ENCODE results near the gene NAT9.

Gene NAT9

DNA sequence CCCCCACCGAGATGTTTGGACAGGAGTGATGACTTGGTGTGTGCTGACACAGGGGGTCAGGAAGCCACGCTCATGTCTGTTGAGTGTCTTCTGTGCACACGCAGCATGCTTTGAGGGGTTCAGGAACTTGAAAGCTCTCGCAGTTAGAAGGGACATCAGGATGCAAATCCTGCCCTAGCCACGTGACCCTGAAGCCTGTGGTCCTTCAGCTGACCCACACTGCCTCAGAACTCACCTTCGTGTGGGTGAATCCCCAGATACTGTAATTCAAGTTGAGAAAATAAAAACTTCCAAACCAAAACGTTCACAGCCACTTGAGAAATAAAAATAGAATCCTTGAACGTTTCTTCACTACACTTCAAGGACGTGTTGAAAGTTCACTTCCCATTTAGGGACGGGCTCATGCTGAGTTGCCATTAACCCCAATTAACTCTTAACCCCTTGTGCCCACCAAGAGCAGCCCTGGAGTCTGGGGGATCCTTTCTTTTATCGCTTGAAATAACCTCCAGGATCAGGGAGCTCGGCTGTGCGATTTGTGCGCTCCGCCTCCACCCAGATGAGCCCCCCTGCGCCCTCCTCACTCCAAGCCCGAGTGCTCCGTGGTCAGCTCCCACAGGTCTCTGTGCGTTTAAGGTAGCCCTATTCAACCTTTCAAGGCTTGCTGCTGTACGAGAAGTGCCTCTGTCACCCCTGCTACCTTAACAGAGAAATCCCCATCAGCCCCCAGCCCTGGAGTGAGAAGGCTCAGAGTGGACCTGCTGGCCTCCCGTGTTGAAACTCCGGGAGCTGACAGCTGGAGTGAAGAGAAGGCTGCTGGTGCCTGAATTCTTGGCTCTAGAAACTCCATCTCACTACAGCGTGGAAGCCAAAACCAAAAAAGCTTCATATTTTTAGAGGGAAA, 36.2 kb upstream of the NAT9 start:
- H3K4me3 ChIP-seq (ENCODE audit: control insufficient read depth, low read depth, low read length), result no peak overlapping the region
- TF ChIP-seq, protein P1, sequence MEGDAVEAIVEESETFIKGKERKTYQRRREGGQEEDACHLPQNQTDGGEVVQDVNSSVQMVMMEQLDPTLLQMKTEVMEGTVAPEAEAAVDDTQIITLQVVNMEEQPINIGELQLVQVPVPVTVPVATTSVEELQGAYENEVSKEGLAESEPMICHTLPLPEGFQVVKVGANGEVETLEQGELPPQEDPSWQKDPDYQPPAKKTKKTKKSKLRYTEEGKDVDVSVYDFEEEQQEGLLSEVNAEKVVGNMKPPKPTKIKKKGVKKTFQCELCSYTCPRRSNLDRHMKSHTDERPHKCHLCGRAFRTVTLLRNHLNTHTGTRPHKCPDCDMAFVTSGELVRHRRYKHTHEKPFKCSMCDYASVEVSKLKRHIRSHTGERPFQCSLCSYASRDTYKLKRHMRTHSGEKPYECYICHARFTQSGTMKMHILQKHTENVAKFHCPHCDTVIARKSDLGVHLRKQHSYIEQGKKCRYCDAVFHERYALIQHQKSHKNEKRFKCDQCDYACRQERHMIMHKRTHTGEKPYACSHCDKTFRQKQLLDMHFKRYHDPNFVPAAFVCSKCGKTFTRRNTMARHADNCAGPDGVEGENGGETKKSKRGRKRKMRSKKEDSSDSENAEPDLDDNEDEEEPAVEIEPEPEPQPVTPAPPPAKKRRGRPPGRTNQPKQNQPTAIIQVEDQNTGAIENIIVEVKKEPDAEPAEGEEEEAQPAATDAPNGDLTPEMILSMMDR (IDR thresholded peaks at IDR 0.05; ENCODE audit: control insufficient read depth, insufficient read depth, low read depth, low read length, missing control alignments), result no peak
- no peak for DNase-seq (ENCODE audit: low read depth)

DNA sequence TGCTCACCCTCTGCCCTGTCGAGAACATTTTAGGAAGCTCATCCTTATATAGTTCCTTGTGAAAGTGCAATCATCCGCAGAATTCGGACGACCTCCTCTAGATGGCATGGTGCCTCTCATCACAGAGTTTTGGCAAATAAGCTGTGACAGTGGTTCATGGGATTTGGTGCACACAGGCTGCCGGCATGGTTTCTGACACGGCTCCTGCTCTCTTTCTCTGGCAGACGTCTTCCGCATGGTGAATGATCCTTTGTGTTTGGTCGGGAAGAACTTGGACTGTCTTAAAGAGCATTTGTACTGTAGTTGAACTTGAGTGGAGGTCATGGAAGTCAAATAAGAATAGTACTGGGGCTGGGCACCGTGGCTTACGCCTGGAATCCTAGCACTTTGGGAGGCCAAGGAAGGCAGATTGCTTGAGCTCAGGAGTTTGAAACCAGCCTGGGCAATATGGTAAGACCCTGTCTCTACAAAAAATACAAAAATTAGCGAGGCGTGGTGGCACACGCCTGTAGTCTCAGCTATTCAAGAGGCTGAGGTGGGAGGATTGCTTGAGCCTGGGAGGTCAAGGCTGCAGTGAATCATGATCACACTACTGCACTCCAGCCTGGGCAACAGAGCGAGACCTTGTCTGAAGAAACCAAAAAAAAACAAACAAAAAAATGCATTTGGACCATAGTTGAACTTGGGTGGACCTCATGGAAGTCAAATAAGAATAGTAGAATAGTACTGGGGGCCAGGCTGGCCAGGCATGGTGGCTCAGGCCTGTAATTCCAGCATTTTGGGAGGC, 34.7 kb upstream of the NAT9 start:
- TF ChIP-seq, protein P1 (IDR thresholded peaks at IDR 0.05; ENCODE audit: control insufficient read depth, insufficient read depth, low read depth, low read length, missing control alignments), result no peak

DNA sequence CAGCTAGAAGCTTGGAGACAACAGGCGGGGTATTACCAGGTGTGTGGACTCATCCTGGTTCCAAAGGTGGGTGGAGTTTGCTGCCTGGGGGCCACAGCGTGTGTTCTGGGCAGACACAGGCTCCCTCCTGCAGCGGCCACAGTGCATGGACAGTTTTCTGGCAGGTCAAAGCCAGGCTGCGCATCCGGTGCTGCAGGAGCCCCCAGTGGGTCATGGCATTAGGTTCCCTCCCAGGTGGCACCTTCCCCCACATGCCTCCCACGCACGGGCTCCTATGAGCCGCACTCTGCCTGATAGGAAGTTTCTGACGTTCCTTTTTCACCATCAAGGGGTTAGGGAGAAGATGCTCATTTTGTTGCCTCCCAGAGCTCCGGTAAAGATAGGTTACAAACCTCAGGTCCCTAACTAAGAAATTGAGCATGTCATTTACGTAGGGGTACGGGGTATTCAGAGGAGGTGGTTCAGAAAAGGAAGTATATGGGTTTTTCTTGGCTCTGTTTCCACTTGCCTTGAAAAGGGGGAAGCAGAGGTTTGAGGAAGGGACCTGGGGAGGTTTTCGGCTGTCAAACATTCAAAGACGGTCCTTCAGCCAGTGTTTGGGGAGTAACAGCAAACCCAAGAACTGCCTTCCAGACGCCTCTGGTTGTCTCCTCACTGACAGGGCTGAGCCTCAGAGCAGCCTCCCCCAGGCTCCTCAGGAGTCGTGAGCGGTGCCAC, 32.7 kb upstream of the NAT9 start:
- TF ChIP-seq, protein P1 (IDR thresholded peaks at IDR 0.05; ENCODE audit: control insufficient read depth, insufficient read depth, low read depth, low read length, missing control alignments), result no peak
- H3K4me3 ChIP-seq (ENCODE audit: control insufficient read depth, low read depth, low read length), result no peak overlapping the region
- DNase-seq (ENCODE audit: low read depth), result no peak

More for the DNA sequence above, 34.7 kb upstream of the NAT9 start:
- H3K4me3 ChIP-seq (ENCODE audit: control insufficient read depth, low read depth, low read length), result no peak overlapping the region
- DNase-seq (ENCODE audit: low read depth), result no peak

DNA sequence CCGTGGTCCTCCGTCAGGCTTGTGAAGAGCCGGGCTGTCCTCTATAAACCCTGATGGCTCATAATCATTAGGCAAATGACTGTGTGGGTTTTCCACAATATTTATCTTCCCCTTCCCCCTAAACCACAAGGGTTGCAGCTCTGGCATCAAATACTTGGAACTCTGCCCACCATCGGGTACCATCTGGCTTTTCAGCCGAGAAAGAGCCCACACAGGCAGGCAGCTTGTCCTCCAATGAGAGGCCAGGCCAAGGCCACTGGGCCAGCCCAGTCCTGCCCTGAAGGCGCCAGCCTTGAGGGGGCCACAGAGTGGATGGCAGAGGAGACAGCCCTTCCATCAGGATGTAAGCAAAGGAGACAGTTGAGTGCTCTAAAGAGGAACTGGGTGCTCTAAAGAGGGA, 31.8 kb upstream of the NAT9 start:
- no peak overlapping the region for H3K4me3 ChIP-seq (ENCODE audit: control insufficient read depth, low read depth, low read length)
- TF ChIP-seq, protein P1 (IDR thresholded peaks at IDR 0.05; ENCODE audit: control insufficient read depth, insufficient read depth, low read depth, low read length, missing control alignments), result no peak
- no peak for DNase-seq (ENCODE audit: low read depth)

DNA sequence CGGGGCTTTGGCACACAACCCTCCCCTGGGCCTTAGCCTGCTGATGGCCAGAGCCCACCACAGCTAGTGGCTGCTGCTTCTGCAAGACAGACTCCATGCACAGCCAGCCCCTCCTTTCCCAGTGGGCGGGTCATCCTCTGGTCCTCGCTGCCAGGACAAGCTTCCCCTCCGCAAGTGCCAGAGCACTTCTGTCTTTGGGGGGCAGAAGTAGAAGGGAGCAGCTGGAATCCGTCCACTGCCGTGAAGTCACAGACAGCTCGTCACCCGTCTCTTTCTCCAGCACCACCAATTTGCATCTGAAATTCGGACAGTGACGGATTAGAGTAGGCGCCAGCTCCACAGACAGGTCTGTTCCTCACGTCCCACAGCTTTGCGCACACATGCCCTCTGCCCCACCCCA, 31.3 kb upstream of the NAT9 start:
- no peak overlapping the region for H3K4me3 ChIP-seq (ENCODE audit: control insufficient read depth, low read depth, low read length)
- TF ChIP-seq, protein P1 (IDR thresholded peaks at IDR 0.05; ENCODE audit: control insufficient read depth, insufficient read depth, low read depth, low read length, missing control alignments), result no peak
- no peak for DNase-seq (ENCODE audit: low read depth)

DNA sequence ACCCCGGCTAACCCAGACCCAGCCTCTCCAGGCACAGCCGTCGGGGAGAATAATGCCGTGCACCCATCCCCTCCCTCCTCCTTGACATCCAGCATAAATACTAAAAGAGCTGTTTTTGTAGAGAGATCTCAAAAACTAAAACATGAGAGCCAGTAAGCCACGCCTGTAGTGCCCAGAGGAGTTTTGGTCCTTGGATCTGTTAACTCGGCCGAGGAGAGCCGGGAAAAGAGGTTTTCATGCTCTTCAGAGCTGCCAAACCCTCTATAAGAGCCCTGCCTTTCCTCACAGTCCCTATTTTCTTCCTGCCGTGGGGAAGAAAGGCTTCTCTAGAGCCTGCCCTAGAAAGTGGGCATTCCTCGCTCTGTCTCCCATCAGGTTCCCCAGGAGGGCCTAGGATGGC, 30.2 kb upstream of the NAT9 start:
- no peak for DNase-seq (ENCODE audit: low read depth)
- TF ChIP-seq, protein P1 (IDR thresholded peaks at IDR 0.05; ENCODE audit: control insufficient read depth, insufficient read depth, low read depth, low read length, missing control alignments), result no peak
- no peak overlapping the region for H3K4me3 ChIP-seq (ENCODE audit: control insufficient read depth, low read depth, low read length)
